Spinal cord (tissue), 10 donors: ENCODE results near the gene SIGLEC6. TPM values are rescaled to one million over a fixed set of nuclear protein-coding genes. Genes with fewer than 3 reads are reported as not detected.

ENCODE experiments used
- DNase-seq, 6 donors: peaks; one replicate each; pipeline versions ENCODE4 v3.0.0 to v3.0.0-alpha.2; 2013 to 2015; ENCODE audit warnings: low spot score in 6 of 6, low read depth in 4 of 6
- H3K27ac ChIP-seq: one replicate; pipeline ENCODE4 v1.5.1; 2013; ENCODE audit warnings: low read depth, low read length, control low read depth
- H3K27me3 ChIP-seq: one replicate; pipeline ENCODE4 v1.6.1; 2013; ENCODE audit warnings: low read length; ENCODE audit not compliant: control insufficient read depth, insufficient read depth
- H3K36me3 ChIP-seq: one replicate; pipeline ENCODE4 v1.6.1; 2013; ENCODE audit warnings: low read length; ENCODE audit not compliant: control insufficient read depth, insufficient read depth
- H3K4me1 ChIP-seq: one replicate; pipeline ENCODE4 v1.6.1; 2013; ENCODE audit warnings: low read length; ENCODE audit not compliant: control insufficient read depth, insufficient read depth
- H3K4me3 ChIP-seq: one replicate; pipeline ENCODE4 v1.5.1; 2013; ENCODE audit warnings: low read depth, low read length, control low read depth
- H3K9me3 ChIP-seq: one replicate; pipeline ENCODE4 v1.6.1; 2013; ENCODE audit warnings: low read length; ENCODE audit not compliant: control insufficient read depth, insufficient read depth
- WGBS: methylation state at CpG from one replicate; pipeline ENCODE4 v1.1.5; 2013; ENCODE audit warnings: missing lambda C conversion rate; ENCODE audit not compliant: insufficient coverage; 5-methylcytosine and 5-hydroxymethylcytosine counted together
- polyA plus RNA-seq, 2 donors: library from polyadenylated mRNA; unstranded; fragments of 120-200 nt; gene quantifications; one replicate each; pipeline ENCODE4 v1.2.1, GENCODE V29; 2013; ENCODE audit not compliant: insufficient read length in 2 of 2
- total RNA-seq, 2 donors: library from RNA; depleted of rRNA in 1 of 2; stranded (reverse); fragments of 120-200 nt in 1 of 2; fragments of >200 nt in 1 of 2; gene quantifications; one replicate each; pipeline versions ENCODE4 v1.2.3 to v1.2.4, GENCODE V29; 2013 to 2014
- donor health status: healthy.

Gene SIGLEC6
- total and polyA plus RNA-seq, 4 donors, result 0.11 TPM; not detected in 3

GRCh38 chr19:51480590-51480989 lies 50.9 kb downstream of the SIGLEC6 start:
- Histone ChIP-seq H3K36me3 (no peaks in the 10 kb centered on the region), H3K4me1 (no peaks in the 10 kb centered on the region)

GRCh38 chr19:51479531-51480331 lies 51.7 kb downstream of the SIGLEC6 start:
- 78% methylated on average over 12 of the region's 12 CpGs for WGBS
- Histone ChIP-seq H3K27ac (no peak overlapping the region), H3K4me1 (no peaks in the 10 kb centered on the region), H3K36me3 (no peaks in the 10 kb centered on the region), H3K9me3 (no peaks in the 10 kb centered on the region), H3K27me3 (peaks cover 13% of the 10 kb centered on the region), H3K4me3 (no peak overlapping the region)
- no peak for DNase-seq

More at GRCh38 chr19:51480590-51480989, 50.9 kb downstream of the SIGLEC6 start:
- WGBS, result 35% methylated on average over 8 of the region's 8 CpGs
- DNase-seq, result peak in 1 of 6 donors; percentile 20
- no peak overlapping the region for H3K27ac ChIP-seq
- H3K27me3 ChIP-seq, result peaks cover 12% of the 10 kb centered on the region
- H3K9me3 ChIP-seq, result no peaks in the 10 kb centered on the region
- H3K4me3 ChIP-seq, result no peak overlapping the region

- WGBS, result 66% methylated on average over 15 of the region's 17 CpGs
- Histone ChIP-seq H3K36me3 (no peaks in the 10 kb centered on the region), H3K9me3 (no peaks in the 10 kb centered on the region), H3K27ac (no peak within 1 kb of the TSS), H3K27me3 (peaks cover 15% of the 10 kb centered on the region), H3K4me1 (no peaks in the 10 kb centered on the region), H3K4me3 (no peak within 1 kb of the TSS)
- DNase-seq, result no peak
Measured at GRCh38 chr19:51478381-51479234, 52.9 kb downstream of the SIGLEC6 start, which contains the start of gene CEACAM18. CEACAM18 (plus strand) TSS chr19:51478539.

GRCh38 chr19:51477344-51477743 lies 54.1 kb downstream of the SIGLEC6 start:
- Histone ChIP-seq H3K4me3 (no peak overlapping the region), H3K9me3 (no peaks in the 10 kb centered on the region), H3K27ac (no peak overlapping the region), H3K27me3 (peaks cover 19% of the 10 kb centered on the region), H3K4me1 (no peaks in the 10 kb centered on the region), H3K36me3 (no peaks in the 10 kb centered on the region)
- DNase-seq, result no peak
- 62% methylated on average over 3 of the region's 5 CpGs for WGBS

- Histone ChIP-seq H3K27ac (no peak overlapping the region), H3K9me3 (no peaks in the 10 kb centered on the region), H3K27me3 (peaks cover 19% of the 10 kb centered on the region), H3K36me3 (no peaks in the 10 kb centered on the region), H3K4me3 (no peak overlapping the region), H3K4me1 (no peaks in the 10 kb centered on the region)
- WGBS, result no CpG with 5 or more reads among the region's 3 CpGs
- DNase-seq, result no peak
Measured at GRCh38 chr19:51476164-51476563, 55.3 kb downstream of the SIGLEC6 start.

- Histone ChIP-seq H3K4me1 (no peaks in the 10 kb centered on the region), H3K27ac (no peak overlapping the region), H3K4me3 (no peak overlapping the region), H3K9me3 (no peaks in the 10 kb centered on the region), H3K36me3 (no peaks in the 10 kb centered on the region), H3K27me3 (peaks cover 14% of the 10 kb centered on the region)
- peak; percentile 5 to 70 (median 18) for DNase-seq
- WGBS, result 38% methylated on average over 3 of the region's 7 CpGs
Measured at GRCh38 chr19:51473009-51473707, 58.3 kb downstream of the SIGLEC6 start.

- no CpG with 5 or more reads among the region's 4 CpGs for WGBS
- no peaks in the 10 kb centered on the region for H3K36me3 ChIP-seq
- H3K4me3 ChIP-seq, result no peak overlapping the region
- H3K27me3 ChIP-seq, result peaks cover 15% of the 10 kb centered on the region
- H3K4me1 ChIP-seq, result no peaks in the 10 kb centered on the region
- DNase-seq, result no peak
- no peaks in the 10 kb centered on the region for H3K9me3 ChIP-seq
- H3K27ac ChIP-seq, result no peak overlapping the region
Measured at GRCh38 chr19:51472607-51473006, 58.9 kb downstream of the SIGLEC6 start.

- WGBS, result no CpG with 5 or more reads among the region's 1 CpG
- Histone ChIP-seq H3K36me3 (no peaks in the 10 kb centered on the region), H3K4me1 (no peaks in the 10 kb centered on the region), H3K27ac (no peak overlapping the region), H3K9me3 (no peaks in the 10 kb centered on the region), H3K27me3 (peaks cover 15% of the 10 kb centered on the region), H3K4me3 (no peak overlapping the region)
- no peak for DNase-seq
Measured at GRCh38 chr19:51471527-51471926, 59.9 kb downstream of the SIGLEC6 start.

- no peak for DNase-seq
- Histone ChIP-seq H3K36me3 (no peaks in the 10 kb centered on the region), H3K9me3 (no peaks in the 10 kb centered on the region), H3K27ac (no peak overlapping the region), H3K4me1 (no peaks in the 10 kb centered on the region), H3K4me3 (no peak overlapping the region), H3K27me3 (peaks cover 15% of the 10 kb centered on the region)
- no CpG with 5 or more reads among the region's 9 CpGs for WGBS
Measured at GRCh38 chr19:51470966-51471365, 60.5 kb downstream of the SIGLEC6 start.
